Stimulated activated CD4-positive, alpha-beta T cell treated with anti-CD3 and anti-CD28 coated beads, Interleukin-2, amount 100 ng/mL, for 4 hours (primary cell): ENCODE measurements around the gene BHLHE40.
A peak's percentile ranks its signal among the peaks of the same experiment; 100 is the strongest.

Experiments used
- DNase-seq: peaks from one replicate; pipeline ENCODE4 v3.0.0-alpha.2; 2020; ENCODE audit warnings: low read depth

BHLHE40 gene

GRCh38 chr3:5001135-5001534 is 21.9 kb downstream of the BHLHE40 start:
- DNase-seq = no peak

DNA sequence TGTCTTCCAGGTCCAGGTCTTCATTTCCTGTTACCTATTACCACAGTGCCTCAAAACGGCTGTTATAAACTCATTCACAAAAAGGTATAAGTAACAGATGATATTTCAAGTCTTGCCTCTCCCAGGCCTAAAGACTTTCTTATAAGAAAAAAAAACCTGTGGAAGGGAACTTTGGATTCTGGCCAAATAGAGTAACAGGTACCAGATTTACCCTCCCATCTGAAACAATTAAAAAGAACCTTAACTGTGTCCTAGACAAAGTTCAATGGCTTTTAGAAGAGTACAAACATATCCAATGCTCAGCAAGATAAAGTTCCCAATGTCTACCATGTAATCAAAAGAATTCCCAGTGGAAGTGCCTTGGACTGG is 22.6 kb downstream of the BHLHE40 start:
- no peak for DNase-seq

DNA sequence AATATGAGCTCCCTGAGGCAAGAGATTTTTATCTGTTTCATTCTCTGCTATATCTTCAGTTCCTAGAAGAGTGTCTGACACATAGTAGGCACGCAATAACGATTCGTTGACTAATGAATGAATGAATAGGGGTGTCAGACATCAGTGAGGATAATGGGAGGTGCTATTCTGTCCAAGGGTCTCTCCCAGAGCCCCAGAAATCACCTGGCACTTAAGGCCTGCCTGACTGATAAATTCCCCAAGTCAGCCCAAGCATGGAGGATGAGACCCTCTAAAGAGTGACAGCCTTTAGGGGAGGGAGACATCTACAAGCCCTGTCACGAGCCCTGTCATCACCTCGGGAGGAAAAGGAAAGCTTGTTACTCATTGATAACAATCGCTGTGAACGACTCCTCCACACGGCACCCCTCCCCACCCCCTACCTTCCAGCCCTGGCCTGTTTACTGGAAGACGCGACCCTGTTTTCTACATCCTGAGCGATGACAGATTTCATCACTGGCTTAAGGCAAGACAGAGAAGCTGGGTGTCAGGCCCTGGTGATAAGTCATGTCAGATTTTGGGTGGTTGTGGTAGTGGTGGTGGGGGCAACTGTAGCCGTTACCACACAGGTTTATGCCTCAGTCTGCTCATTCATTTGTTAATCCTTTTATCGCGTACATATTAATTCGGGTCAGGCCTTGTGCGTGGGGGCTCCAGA is 23.1 kb downstream of the BHLHE40 start:
- peak; percentile 20 for DNase-seq

DNA sequence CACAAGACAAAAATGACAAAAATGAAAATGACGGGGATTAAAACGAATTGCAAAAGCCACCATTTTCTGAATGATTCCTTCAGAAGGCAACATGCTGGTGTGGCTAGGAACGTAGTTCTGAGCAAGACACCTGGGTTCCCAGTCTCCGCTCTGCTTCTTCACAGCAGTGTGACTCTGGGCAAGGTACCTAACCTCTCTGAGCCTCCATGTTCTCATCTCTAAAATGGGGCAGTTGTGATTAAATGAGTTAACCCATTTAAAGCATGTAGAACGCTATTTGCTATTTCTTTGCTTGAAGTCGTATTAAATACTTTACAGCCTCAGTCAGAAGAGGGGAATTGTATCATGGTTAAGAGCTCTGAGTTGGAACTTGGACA is 23.6 kb downstream of the BHLHE40 start:
- no peak for DNase-seq

- no peak for DNase-seq
These were observed 25.3 kb downstream of the BHLHE40 start for GRCh38 chr3:5004319-5005152.

DNA sequence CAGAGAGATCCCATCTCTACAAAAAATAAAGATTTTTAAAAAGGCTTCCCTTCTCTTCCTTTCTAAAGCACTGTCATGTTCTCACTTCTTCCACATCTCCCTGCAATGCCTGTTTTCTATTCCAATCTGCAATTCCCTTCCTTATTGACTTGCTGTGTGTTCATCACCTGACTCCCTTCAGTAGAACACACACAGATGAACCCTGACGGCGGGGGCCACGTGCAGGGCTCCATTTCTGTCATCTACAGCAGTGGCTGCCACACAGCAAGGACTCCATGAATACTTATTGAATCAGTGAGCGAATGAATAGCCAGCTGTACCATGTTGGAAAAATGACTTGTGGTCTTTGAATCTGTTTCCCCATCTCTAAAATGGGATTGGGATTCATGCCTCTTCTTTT is 26.1 kb downstream of the BHLHE40 start:
- DNase-seq = no peak

DNA sequence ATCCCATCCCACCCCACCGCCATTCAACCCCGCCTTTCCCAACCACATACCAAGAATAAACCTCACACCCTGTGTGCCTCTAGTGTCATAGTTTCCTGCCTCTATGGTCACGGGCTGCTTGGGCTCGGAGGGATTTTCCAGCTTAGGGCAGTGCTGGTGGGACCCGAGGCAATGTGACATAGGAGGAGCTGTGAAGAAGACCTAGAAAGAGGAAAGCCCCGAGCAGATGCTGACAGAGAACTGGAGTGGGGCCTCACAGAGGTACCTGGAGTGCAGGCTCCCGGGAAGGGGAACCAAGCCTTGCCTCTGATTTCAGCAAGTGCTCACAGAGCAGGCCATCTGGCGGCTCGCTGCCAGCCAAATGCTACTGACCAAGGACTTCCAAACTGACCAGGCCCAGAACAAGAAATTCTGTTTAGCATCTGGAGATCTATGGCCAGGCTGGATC is 27.5 kb downstream of the BHLHE40 start:
- DNase-seq = no peak

DNA sequence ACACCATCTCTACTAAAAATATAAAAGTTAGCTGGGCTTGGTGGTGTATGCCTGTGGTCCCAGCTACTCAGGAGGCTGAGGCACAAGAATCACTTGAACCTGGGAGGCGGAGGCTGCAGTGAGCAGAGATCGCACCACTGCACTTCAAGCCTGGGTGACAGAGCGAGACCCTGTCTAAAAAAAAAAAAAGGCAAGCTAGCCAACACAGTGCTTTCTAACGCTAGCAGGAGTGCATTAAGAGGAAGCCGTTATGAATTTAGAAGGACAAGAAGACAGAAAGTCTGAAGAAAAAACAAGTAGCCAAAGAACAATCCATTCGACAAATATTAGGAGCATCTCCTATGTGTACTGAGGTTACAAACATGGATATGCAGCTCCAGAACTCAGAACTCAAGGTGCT is 28.6 kb downstream of the BHLHE40 start:
- DNase-seq = no peak

DNA sequence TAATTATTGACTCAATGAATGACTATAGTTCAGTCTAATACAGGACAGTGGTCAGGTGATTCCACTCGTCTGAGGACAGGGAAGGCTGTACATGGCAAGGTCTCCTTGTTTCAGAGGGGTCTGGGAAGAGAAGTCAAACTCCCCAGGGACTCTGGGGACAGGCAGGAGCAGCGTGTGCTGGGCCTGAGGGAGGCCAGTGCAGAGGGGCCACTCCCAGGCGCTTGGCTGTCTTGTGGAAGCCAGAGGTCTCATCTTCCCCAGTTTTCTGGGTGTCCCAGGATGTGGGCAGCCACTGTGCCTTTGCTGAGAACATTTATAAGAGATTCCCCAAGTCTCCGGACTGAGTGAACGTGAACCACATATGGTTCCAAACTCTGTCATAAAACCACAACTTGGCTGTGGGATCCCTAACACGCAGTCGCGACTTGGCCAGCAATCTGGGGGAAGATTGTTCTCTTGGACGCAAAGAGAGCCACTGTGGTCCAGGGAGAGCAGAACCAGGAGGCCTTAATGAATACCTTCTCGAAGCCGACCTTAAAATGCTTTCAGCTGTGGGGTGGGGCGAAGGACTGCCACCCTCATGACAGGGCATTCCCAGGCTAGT is 30.4 kb downstream of the BHLHE40 start:
- DNase-seq = no peak

- DNase-seq = no peak
These were observed 30.9 kb downstream of the BHLHE40 start for GRCh38 chr3:5010140-5010539.

DNA sequence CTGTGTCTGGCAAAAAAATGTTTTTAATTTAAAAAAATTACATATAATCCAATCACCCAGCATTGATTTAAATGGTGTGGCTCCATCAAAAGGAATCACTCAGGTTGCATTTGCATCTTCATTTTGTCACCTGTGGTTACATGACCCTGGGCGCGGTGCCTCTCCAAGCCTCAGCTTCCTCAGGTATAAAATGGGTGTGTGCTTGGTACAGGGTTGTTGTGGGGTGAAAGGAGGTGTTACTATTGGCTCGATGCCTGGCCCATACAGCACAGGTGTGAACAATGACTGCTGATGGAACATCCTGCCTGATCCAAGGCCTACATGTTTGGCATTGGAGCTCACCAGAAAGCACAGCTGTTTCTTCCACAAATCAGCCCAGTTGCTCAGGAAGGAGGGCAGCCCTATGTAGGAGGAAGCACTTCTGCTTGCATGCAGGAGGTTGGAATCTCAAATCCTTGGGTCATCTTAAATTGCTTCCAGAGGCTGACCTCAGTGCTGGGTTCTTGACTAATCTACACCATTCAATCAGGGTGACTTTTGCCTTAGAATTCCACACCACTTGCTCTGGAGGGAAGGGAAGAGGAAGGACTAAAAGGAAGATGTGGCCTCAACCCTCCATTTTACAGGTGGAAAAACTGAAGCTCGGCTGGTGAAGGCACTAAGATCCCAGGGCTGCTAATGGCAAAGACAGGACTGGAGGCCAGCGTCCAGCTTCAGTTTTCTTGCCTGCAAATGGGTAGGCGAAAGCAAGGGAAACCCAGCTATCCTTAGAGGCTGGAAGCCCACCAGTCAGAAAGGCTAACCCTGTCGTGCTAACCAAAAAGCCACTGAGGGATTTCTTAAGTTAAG is 31.7 kb downstream of the BHLHE40 start:
- DNase-seq = no peak

DNA sequence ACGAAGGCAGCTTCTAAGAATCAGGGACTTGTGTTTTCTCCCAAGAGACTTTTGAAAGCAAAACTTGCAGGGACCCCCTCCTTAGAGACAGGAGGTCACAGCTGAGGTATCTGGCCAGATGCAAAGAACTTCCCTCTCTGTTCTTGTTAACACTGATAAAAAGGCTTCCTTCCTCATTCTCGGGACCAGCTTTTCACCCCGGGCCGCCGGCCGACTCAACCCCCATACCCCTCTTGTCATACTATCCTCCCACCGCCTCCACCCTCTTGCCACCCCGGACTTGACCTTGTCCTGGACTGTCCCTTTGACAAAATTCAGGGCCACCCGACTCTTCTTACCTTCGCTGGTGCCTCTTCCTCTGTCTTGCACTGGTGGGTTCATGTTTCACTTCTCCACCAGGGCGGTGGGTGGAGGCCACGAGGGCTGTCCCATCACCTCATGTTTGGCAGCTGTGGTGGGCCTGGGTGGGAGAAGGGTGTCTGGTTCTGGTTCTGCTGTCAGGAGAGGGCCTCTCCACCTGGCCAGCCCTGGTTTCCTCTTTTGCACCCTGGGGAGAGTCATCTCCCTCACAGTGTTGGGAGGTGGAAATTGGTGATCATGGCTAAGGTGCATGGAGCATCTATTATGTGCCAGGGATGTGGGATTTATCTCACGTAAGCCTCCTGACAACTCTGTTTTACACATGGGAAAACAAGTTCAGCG is 32.5 kb downstream of the BHLHE40 start:
- DNase-seq = no peak

DNA sequence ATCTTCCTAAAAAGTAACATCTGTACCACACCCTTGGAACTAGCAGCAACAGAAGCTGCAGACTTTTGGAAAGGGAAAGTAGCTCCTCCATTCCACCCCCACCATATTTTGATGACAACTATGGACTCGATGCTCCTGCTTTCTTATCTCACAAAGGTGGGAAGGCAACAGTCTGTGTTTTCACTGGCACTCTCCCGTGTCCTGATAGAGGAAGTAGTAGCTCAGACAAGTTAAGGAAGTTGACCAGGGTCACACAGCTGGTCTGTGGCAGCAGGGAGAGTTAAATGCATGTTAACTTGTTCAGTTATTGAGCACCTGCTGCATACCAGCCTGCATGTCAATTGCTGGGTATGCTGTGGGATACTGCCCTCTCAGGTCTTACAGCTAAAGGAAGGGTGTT is 33.1 kb downstream of the BHLHE40 start:
- no peak for DNase-seq

- DNase-seq = no peak
These were observed 34.0 kb downstream of the BHLHE40 start for GRCh38 chr3:5013021-5013906.

DNA sequence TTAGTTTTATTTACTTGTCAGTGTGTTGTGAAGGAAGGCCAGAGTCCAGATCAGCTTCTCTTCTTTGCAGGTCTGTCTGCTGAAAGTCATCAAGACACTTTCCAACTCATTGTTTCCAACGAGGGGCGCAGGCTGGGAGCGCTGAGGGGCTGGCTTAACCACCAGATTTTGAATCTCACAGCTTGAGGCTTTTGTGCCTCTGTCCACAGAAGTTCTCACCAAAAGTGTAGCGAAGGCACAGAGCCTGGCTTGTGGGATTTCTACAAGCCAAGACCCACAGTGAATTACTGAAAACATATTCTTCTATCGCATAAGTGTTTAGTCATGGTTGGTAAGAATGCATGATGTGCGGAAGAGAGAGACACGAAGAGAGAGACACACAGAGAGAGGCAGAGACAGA is 35.2 kb downstream of the BHLHE40 start:
- DNase-seq = no peak

GRCh38 chr3:5015056-5015455 is 35.8 kb downstream of the BHLHE40 start:
- DNase-seq = no peak

DNA sequence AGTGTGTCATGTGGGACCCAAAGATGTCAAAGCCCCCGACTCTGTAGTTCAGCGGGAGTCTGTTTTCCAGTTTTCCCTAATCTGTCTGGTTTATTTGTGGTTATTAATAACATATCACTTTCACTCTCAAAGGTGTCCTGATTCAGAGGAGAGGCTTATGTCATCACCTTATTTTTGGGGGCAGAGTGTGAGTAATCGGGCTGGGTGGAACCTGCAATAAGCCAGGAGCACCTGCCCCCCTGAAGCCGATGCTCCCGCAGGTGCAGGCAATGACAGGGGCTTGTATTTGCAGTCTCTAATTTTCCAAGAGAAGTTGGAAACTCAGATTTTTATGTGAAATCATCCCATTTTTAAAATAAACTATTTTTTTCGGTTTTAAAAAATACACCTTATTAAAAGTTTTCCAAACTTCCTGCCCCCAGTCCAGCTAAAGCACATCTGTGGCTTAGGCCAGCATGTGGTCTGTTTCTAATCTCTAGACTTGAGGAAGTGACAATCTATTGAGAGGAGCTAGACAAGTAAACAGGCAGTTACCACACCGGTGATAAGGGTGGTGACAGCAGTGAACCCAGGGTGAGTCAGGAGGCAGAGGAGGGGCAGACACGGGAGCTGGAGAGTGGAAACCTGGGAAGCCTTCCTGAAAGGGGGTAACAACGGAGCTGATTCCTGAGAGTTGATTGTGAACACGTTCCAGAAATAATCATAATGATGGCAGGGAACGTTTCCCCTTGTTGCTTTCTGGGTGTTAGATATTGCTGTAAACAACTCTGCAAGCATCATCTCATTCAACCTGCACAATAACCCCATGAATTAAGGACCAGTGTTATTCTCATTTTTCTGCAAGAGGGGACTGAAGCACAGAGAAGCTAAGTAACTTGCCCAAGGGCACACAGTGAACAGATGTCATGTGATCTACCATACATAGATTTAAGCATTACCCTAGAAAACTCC is 37.2 kb downstream of the BHLHE40 start:
- DNase-seq = no peak

DNA sequence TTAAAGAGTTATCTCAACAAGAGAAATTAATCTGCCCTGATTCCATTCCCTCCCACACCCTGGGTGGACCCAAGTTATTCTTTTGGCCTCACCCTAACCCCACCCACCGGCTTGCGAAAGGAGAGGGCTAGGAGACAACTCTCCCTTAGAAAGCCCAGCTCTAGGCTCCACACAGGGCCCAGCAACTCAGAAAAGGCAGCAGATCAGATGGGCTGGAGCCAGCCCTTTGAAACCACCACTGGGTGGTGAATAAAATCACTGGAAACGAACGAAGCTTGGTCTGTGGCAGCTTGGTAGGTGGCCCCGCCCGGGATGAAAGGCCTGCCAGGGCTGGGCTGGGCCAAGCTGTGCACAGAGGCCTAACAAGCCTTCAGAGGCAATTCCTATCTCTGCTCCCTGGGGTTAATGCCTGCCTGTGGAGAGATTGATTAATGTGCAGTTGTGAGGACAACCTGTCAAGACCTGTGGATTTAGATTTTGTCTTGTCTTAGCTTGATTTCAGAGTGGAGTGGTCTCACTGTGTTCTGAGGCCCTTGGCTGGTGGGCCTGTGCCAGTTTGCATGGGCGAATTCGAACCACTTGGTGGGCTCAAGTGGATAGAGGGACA is 38.8 kb downstream of the BHLHE40 start:
- DNase-seq = no peak
